Limb (tissue), 2 donors: ENCODE results near the gene USP1.
A peak's percentile ranks its signal among the peaks of the same experiment; 100 is the strongest.

Source experiments
- DNase-seq, 2 donors: peaks; one replicate each; pipeline ENCODE4 v3.0.0-alpha.2; 2016; ENCODE audit errors: extremely low spot score in 2 of 2

Gene USP1

GRCh38 chr1:62426794-62427193 lies 10.1 kb upstream of the USP1 start:
- no peak for DNase-seq

- DNase-seq = no peak
Measured at GRCh38 chr1:62428351-62428750, 8.5 kb upstream of the USP1 start.

GRCh38 chr1:62429581-62429980 lies 7.3 kb upstream of the USP1 start:
- no peak for DNase-seq

- no peak for DNase-seq
Measured at GRCh38 chr1:62433861-62434617, 2.8 kb upstream of the USP1 start.

GRCh38 chr1:62434618-62435001 lies 2.2 kb upstream of the USP1 start:
- DNase-seq = no peak

- DNase-seq = peak in 1 of 2 donors; percentile 39
Measured at GRCh38 chr1:62435231-62436038, 1.4 kb upstream of the USP1 start.

- peak in 1 of 2 donors; percentile 97 for DNase-seq
Measured at GRCh38 chr1:62436039-62436465, 797 bp upstream of the USP1 start.

GRCh38 chr1:62437273-62437940 lies 558 bp downstream of the USP1 start:
- DNase-seq = no peak

GRCh38 chr1:62438163-62438562 lies 1.3 kb downstream of the USP1 start:
- DNase-seq = no peak

- no peak for DNase-seq
Measured at GRCh38 chr1:62439652-62440371, 3.0 kb downstream of the USP1 start.

GRCh38 chr1:62444701-62445100 lies 7.9 kb downstream of the USP1 start:
- no peak for DNase-seq

GRCh38 chr1:62448221-62448933 lies 11.5 kb downstream of the USP1 start:
- DNase-seq = no peak

GRCh38 chr1:62450301-62450700 lies 13.5 kb downstream of the USP1 start:
- DNase-seq = no peak

- no peak for DNase-seq
Measured at GRCh38 chr1:62452951-62453350, 16.1 kb downstream of the USP1 start.

GRCh38 chr1:62457955-62458354 lies 21.1 kb downstream of the USP1 start:
- no peak for DNase-seq

GRCh38 chr1:62462370-62462769 lies 25.5 kb downstream of the USP1 start:
- DNase-seq = no peak

GRCh38 chr1:62467092-62467491 lies 30.2 kb downstream of the USP1 start:
- DNase-seq = no peak

GRCh38 chr1:62476525-62477219 lies 39.8 kb downstream of the USP1 start:
- DNase-seq = no peak

- DNase-seq = no peak
Measured at GRCh38 chr1:62481681-62482080, 44.8 kb downstream of the USP1 start.

- DNase-seq = no peak
Measured at GRCh38 chr1:62484824-62485468, 48.1 kb downstream of the USP1 start.
